Amniotic stem cell (primary cell): Measurements from ENCODE around the gene PODXL2.
"Not testable (repeated sequence)": the region's sequence is repeated elsewhere in the genome, so short reads cannot be mapped to it uniquely, and the experiment has no call there.

Source experiments
- DNase-seq: peaks from one replicate; lab custom pipeline; 2025; lab: John Stamatoyannopoulos, UW

Gene PODXL2

GRCh38 chr3:127628788-127629466, at the start of gene PODXL2:
Gene PODXL2 (plus strand): TSS chr3:127629185. CDS start chr3:127629220, 35 bp downstream.
- peak; percentile 4 for DNase-seq

GRCh38 chr3:127580327-127581060, 48.5 kb upstream of the PODXL2 start:
- DNase-seq: no peak

GRCh38 chr3:127584734-127585133, 44.3 kb upstream of the PODXL2 start:
- DNase-seq: no peak

GRCh38 chr3:127585163-127585812, 43.7 kb upstream of the PODXL2 start:
- no peak for DNase-seq

- no peak for DNase-seq
These were observed 43.1 kb upstream of the PODXL2 start for GRCh38 chr3:127585813-127586413.

- no peak for DNase-seq
These were observed 41.1 kb upstream of the PODXL2 start for GRCh38 chr3:127587876-127588275.

- DNase-seq: no peak
These were observed 40.0 kb upstream of the PODXL2 start for GRCh38 chr3:127588806-127589577.

- DNase-seq: no peak
These were observed 39.2 kb upstream of the PODXL2 start for GRCh38 chr3:127589600-127590281.

GRCh38 chr3:127590282-127590592, 38.7 kb upstream of the PODXL2 start:
- no peak for DNase-seq

- peak; percentile 93 for DNase-seq
These were observed 38.2 kb upstream of the PODXL2 start, which contains the start of gene TPRA1 for GRCh38 chr3:127590593-127591465. Gene TPRA1 (minus strand): TSS chr3:127590733. CDS start chr3:127580146, 10,587 bp downstream.

GRCh38 chr3:127593178-127593577, 35.8 kb upstream of the PODXL2 start:
- no peak for DNase-seq

GRCh38 chr3:127595303-127595702, 33.7 kb upstream of the PODXL2 start:
- DNase-seq: no peak

- no peak for DNase-seq
These were observed 31.8 kb upstream of the PODXL2 start for GRCh38 chr3:127597020-127597771.

- no peak for DNase-seq
These were observed 30.0 kb upstream of the PODXL2 start for GRCh38 chr3:127598841-127599570.

GRCh38 chr3:127600749-127601456, 28.1 kb upstream of the PODXL2 start:
- no peak for DNase-seq

GRCh38 chr3:127604035-127604434, 24.9 kb upstream of the PODXL2 start:
- no peak for DNase-seq

GRCh38 chr3:127604546-127605165, 24.3 kb upstream of the PODXL2 start:
- no peak for DNase-seq

GRCh38 chr3:127605547-127605946, 23.4 kb upstream of the PODXL2 start:
- not testable (repeated sequence) for DNase-seq
